Hair follicle dermal papilla cell (primary cell): ENCODE measurements around the gene DPPA4. TPM values are rescaled to one million over a fixed set of nuclear protein-coding genes. Genes with fewer than 3 reads are reported as not detected.

Experiments
- small RNA-seq: library from RNA; depleted of rRNA; stranded (forward); fragments of <200 nt; gene quantifications from one replicate; pipeline ENCODE3, GENCODE V24; 2012
- total RNA-seq: library from RNA; depleted of rRNA; stranded (reverse); fragments of >200 nt; gene quantifications from 2 replicates; pipeline ENCODE4 v1.2.3, GENCODE V29; 2012

DPPA4 gene
- 2.3 and 3.9 TPM in 2 replicates for total RNA-seq

GRCh38 chr3:109337393-109337792 is at the start of gene DPPA4:
Gene DPPA4, minus strand, starts transcription at chr3:109337546. Its CDS starts 29 bp downstream, at chr3:109337517.

DNA sequence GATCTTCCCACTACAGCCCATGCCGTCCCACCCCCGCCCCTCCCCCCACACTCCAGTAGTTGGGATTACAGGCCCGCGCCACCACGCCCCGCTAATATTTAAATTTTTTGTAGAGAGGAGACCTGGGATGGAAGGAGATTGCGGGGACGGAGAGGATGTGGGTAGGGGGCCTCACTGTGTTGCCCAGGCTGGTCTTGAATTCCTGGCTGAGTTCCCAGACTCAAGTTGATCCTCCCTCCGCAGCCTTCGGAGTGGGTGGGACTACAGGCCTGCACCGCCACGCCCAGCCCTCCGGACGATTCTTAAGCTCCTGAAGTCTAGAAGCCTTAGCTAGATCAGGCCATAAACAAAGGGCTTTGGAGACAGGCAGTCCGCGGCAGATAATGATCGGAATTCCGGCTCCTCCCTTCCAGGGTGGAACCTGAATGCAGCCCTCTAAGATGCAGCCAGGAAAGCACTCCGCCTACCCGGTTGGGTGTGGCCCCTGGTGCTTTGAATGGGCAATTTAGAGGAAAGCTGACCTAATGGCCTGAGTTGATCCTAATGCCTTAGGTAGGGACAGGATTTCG is 21.1 kb downstream of the DPPA4 start, which contains the start of gene DPPA2:
TSS of gene DPPA2 (minus strand) at position 356 of the 569 bp plus-strand sequence. CDS start 1,975 bp downstream, outside the sequence.

Small RNA genes within 50 kb of the gene (small RNA-seq; reads per million reads assigned to genes)
- gene AC124945.1 (not detected), gene RF00017 (not detected)

Other genes starting within 250 kb of the DPPA4 start
- not detected in 2 replicates for gene MORC1, start 219.4 kb downstream of the DPPA4 start, total RNA-seq
- not detected in 2 replicates for gene C3orf85, start 200.8 kb downstream of the DPPA4 start, total RNA-seq
- not detected in 2 replicates for gene DPPA2, start 21.0 kb downstream of the DPPA4 start, total RNA-seq